HEK293T (cell line): Measurements from ENCODE around the gene GTSF1L.

Source experiments
- ARNT ChIP-seq: fragments of 450-650 bp; IDR thresholded peaks from 2 replicates; pipeline ENCODE4 v1.6.1; 2017; ENCODE audit warnings: mild to moderate bottlenecking
- ELF4 ChIP-seq: fragments of 450-650 bp; IDR thresholded peaks from 2 replicates; pipeline ENCODE4 v1.6.1; 2017; ENCODE audit warnings: antibody characterized with exemption
- FOXA1 ChIP-seq: fragments of 450-650 bp; IDR thresholded peaks from 2 replicates; pipeline ENCODE4 v1.6.1; 2016; ENCODE audit warnings: mild to moderate bottlenecking
- FOXM1 ChIP-seq: fragments of 450-650 bp; IDR thresholded peaks from 2 replicates; pipeline ENCODE4 v1.6.1; 2017; ENCODE audit warnings: mild to moderate bottlenecking, borderline replicate concordance
- HDGF ChIP-seq: fragments of 450-650 bp; IDR thresholded peaks from 2 replicates; pipeline ENCODE4 v1.6.1; 2017; ENCODE audit warnings: antibody characterized with exemption, borderline replicate concordance
- LEF1 ChIP-seq: fragments of 450-650 bp; IDR thresholded peaks from 2 replicates; pipeline ENCODE4 v1.6.1; 2017; ENCODE audit warnings: mild to moderate bottlenecking, borderline replicate concordance
- SP1 ChIP-seq: fragments of 450-650 bp; IDR thresholded peaks from 2 replicates; pipeline ENCODE4 v1.6.1; 2017
- SUZ12 ChIP-seq: fragments of 450-650 bp; IDR thresholded peaks from 2 replicates; pipeline ENCODE4 v1.6.1; 2016; ENCODE audit warnings: mild to moderate bottlenecking
- ZNF384 ChIP-seq: fragments of 450-650 bp; IDR thresholded peaks from 2 replicates; pipeline ENCODE4 v1.6.1; 2016

DNA sequence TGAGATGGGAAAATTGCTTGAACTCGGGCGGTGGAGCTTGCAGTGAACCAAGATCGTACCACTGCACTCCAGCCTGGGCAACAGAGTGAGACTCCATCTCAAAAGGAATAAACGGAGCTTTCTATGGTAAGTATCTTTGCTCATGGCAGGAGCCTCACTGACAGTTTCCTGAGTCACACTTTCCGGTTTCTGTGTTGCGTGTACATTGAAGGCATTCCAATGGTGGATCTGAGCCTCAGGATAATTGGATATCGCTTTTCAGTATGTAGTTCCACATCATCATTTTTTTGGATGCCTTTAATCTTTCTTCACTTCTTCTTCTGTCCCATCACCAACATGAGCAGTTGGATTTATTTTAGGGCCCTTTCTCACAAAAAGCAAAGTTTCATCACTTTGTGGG is 28.6 kb upstream of the GTSF1L start:
- TF ChIP-seq ZNF384 (no peak), SP1 (no peak), SUZ12 (no peak), ELF4 (no peak), FOXA1 (no peak), LEF1 (no peak), FOXM1 (no peak), HDGF (no peak), ARNT (no peak)
